Kidney epithelial cell (primary cell): ENCODE data around the gene ANKRD13A. TPM values are rescaled to one million over a fixed set of nuclear protein-coding genes. Genes with fewer than 3 reads are reported as not detected.
A peak's percentile ranks its signal among the peaks of the same experiment; 100 is the strongest.

Source experiments
- DNase-seq: peaks from one replicate; pipeline ENCODE4 v3.0.0-alpha.2; 2010; ENCODE audit warnings: low read depth
- H3K27me3 ChIP-seq: 2 replicates; pipeline ENCODE4 v1.6.0; 2011; ENCODE audit warnings: low read length; ENCODE audit not compliant: control insufficient read depth, insufficient read depth
- H3K36me3 ChIP-seq: 2 replicates; pipeline ENCODE4 v1.5.1; 2011; ENCODE audit warnings: low read length; ENCODE audit not compliant: control insufficient read depth, insufficient read depth
- H3K4me3 ChIP-seq: 2 replicates; pipeline ENCODE4 v1.5.1; 2011; ENCODE audit warnings: low read depth, mild to moderate bottlenecking, control low read depth, low read length
- total RNA-seq: library from RNA; depleted of rRNA; stranded (reverse); fragments of >200 nt; gene quantifications from 2 replicates; pipeline ENCODE4 v1.2.3, GENCODE V29; 2015
- TF ChIP-seq, protein P1 (sequence below): IDR thresholded peaks from 2 replicates; pipeline ENCODE4 v1.5.1; 2011; ENCODE audit warnings: mild to moderate bottlenecking, moderate library complexity, low read length, control low read depth, inconsistent platforms; ENCODE audit not compliant: insufficient read depth, poor library complexity, severe bottlenecking

Gene ANKRD13A
- total RNA-seq, 1 donor from 2014 or later, result 40.6 TPM

DNA sequence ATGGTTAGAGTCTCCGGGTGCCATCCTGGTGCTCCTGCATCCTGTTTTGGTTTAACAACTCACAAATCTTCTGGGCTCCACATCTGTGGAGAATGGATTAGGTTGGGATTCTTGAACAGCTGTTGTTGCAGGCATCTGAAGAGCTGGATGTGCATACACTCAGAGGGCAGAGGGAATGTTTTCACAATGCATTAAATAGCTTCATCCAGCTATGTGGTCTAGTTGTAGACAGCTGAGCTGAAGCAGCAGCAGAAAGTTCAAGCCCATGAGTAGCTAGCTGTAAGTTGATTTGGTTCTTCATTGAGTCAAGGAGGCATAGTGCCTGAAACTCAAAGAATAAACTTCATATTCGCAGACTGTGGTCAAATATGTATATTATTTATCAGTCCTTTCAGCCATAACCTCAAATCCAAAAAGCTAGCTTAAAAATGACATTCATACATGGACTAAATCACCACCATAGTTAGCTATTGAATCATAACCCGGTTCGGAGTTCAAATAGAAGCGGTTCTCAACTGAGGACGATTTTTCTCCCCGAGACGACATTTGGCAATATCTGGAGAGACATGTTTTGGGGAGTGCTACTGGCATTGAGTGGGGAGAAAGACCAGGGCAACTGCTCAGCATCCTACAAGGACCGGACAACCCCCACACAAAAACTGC, 858 bp upstream of the ANKRD13A start:
- DNase-seq, result no peak
- Histone ChIP-seq H3K36me3 (no peaks in the 10 kb centered on the region), H3K27me3 (no peaks in the 10 kb centered on the region), H3K4me3 (peak overlapping the region; percentile 76)
- TF ChIP-seq, protein P1, sequence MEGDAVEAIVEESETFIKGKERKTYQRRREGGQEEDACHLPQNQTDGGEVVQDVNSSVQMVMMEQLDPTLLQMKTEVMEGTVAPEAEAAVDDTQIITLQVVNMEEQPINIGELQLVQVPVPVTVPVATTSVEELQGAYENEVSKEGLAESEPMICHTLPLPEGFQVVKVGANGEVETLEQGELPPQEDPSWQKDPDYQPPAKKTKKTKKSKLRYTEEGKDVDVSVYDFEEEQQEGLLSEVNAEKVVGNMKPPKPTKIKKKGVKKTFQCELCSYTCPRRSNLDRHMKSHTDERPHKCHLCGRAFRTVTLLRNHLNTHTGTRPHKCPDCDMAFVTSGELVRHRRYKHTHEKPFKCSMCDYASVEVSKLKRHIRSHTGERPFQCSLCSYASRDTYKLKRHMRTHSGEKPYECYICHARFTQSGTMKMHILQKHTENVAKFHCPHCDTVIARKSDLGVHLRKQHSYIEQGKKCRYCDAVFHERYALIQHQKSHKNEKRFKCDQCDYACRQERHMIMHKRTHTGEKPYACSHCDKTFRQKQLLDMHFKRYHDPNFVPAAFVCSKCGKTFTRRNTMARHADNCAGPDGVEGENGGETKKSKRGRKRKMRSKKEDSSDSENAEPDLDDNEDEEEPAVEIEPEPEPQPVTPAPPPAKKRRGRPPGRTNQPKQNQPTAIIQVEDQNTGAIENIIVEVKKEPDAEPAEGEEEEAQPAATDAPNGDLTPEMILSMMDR, result no peak

DNA sequence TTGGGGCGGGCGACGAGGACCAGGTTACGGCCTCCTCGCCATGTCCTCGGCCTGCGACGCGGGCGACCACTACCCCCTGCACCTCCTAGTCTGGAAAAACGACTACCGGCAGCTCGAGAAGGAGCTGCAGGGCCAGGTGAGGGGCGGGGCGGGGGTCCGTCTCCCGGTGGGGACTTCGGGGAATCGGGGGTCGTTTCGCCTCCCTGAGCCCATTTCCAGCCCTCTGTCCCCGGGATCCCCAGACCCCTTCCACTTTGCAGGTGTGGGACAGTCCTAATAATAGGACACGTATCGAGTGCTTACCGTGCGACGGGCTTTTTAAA, 380 bp downstream of the ANKRD13A start:
- TF ChIP-seq, protein P1, result no peak
- Histone ChIP-seq H3K4me3 (peak overlapping the region; percentile 76), H3K36me3 (no peaks in the 10 kb centered on the region), H3K27me3 (no peaks in the 10 kb centered on the region)
- DNase-seq, result no peak

DNA sequence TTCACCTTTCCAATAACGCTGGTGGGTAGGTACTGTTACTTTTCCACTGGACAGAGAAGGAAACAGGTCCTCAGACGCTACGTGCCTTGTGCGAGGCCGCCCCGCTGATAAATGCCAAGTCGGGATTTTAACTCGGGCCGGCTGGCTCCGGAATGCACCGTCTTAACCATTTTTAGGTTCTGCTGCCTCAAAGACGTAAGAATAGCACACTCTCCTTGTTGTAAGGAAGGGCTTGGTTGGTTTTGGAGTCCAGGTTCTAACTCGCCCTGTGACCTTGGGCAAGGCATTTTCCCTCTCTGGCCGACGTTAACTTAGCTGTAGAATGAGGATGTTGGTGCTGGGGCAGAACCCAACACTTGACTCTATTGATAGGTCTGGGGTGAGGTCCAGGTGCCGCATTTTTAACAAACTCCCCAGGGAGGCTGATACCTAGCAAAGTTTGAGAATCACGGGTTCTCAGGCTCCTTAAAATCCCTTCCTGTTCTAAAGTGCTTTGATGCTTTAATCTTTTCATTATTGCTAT, 814 bp downstream of the ANKRD13A start:
- H3K4me3 ChIP-seq, result peak overlapping the region; percentile 76
- H3K36me3 ChIP-seq, result no peaks in the 10 kb centered on the region
- TF ChIP-seq, protein P1, result no peak
- no peak for DNase-seq
- no peaks in the 10 kb centered on the region for H3K27me3 ChIP-seq

DNA sequence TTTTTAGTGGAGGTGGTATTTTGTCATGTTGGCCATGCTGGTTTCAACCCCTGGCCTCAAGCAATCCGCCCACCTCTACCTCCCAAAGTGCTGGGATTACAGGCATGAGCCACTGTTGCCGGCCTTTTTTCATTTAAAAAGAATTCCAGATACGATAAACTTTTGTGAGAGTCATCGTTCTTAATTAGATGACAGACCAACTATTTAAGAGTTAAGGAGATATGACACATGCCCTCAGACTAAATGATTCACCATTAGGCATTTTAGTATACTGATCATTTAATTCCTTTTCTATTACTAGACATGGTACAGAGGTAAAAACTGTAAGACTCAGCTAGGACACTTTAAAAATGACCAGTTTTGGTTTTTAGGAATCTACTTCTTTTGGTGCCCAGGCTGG, 2.4 kb downstream of the ANKRD13A start:
- H3K36me3 ChIP-seq, result no peaks in the 10 kb centered on the region
- no peaks in the 10 kb centered on the region for H3K27me3 ChIP-seq
- TF ChIP-seq, protein P1, result no peak
- H3K4me3 ChIP-seq, result no peak overlapping the region
- no peak for DNase-seq

DNA sequence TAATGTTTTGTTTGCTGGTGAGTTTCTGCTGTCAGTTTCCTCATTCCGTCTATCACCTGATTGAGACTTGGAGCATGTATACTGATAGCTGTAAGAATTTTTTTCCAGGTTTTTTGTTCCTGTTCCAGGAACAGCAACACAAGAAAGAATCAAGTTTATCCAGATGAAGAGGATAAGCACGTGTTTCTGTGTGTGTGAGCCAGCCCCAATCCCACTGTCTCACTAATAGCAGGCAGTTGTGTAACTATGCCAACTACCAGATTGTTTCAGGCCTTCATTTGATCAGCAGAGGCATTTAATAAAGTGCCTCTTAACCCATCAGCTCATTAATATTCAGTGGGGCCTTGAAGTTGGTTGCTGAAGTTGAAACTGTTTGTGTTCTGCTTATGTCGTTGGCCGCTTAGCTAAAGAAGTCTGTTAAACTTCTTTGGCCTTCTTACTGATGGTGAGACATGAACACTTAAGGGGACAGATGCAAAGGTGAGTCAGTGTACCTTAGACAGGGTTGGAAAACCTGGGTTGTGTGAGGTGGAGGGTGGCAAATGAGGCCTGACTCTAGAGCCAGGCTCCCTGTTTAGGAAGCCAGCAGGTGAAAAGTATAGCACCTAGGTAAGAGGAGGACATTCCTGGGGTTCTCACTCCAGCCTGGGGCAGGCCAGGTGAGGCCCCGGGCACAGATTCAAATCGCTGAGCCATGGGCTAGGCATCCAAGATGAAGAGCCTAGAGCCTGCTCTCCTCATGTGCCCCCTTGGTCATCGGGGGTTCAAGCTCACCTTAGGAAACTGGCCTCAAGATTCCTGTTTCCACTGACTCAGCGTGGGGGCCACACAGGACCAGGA, 3.7 kb downstream of the ANKRD13A start:
- Histone ChIP-seq H3K27me3 (no peaks in the 10 kb centered on the region), H3K4me3 (no peak overlapping the region), H3K36me3 (no peaks in the 10 kb centered on the region)
- no peak for DNase-seq
- TF ChIP-seq, protein P1, result no peak

DNA sequence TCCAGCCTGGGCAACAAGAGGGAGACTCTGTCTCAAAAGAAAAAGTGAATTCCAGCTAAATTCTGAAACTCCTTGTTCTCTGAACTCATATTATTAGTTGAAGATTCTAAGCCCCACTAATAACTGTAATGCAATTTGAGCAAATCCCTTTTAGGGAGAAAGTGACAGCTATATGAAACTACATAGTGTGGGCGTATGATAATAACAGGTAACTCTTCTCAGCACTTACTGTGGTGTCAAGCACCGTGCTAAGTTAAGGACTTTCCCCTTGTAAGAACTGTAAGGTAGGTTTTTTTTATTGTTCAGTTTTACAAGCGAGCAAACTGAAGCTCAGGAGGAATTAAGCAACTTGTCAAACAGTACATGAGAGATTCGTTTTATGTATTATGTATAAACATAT, 5.4 kb downstream of the ANKRD13A start:
- TF ChIP-seq, protein P1, result no peak
- H3K4me3 ChIP-seq, result no peak overlapping the region
- DNase-seq, result no peak
- H3K36me3 ChIP-seq, result no peaks in the 10 kb centered on the region
- H3K27me3 ChIP-seq, result no peaks in the 10 kb centered on the region
